Prostate gland (tissue), 2 donors: ENCODE data around the gene PTGES3.

Experiments used
- CTCF ChIP-seq, 4 experiments: fragments of 200-600 bp in 2 of 4; fragments of 450-650 bp in 2 of 4; sonication (generic) in 2 of 4; IDR thresholded peaks; 1 replicate in 3 of 4; 2 replicates in 1 of 4; pipeline ENCODE4 v1.5.1; 2016 to 2019; ENCODE audit warnings: antibody characterized with exemption in 4 of 4, mild to moderate bottlenecking in 2 of 4, moderate library complexity in 2 of 4
- POLR2A ChIP-seq: fragments of 450-650 bp; IDR thresholded peaks from one replicate; pipeline ENCODE4 v1.6.1; 2016; ENCODE audit warnings: antibody characterized with exemption, mild to moderate bottlenecking

GRCh38 chr12:56632701-56633467, 55.2 kb downstream of the PTGES3 start:
- TF ChIP-seq CTCF (IDR thresholded peaks at IDR 0.05) (no peak), POLR2A (no peak)
